Dermis microvascular lymphatic vessel endothelial cell (primary cell): ENCODE measurements around the gene DET1. TPM values are rescaled to one million over a fixed set of nuclear protein-coding genes. Genes with fewer than 3 reads are reported as not detected.
"Not testable (repeated sequence)": the region's sequence is repeated elsewhere in the genome, so short reads cannot be mapped to it uniquely, and the experiment has no call there.

Experiments
- DNase-seq, 2 donors: peaks; one replicate each; pipeline versions ENCODE4 v3.0.0 to v3.0.0-alpha.2; 2010; ENCODE audit warnings: low read depth in 2 of 2
- total RNA-seq: library from RNA; depleted of rRNA; stranded (reverse); fragments of >200 nt; gene quantifications from 2 replicates; pipeline ENCODE4 v1.2.1, GENCODE V29; 2014

Gene DET1
- total RNA-seq, 1 donor from 2014 or later = 2.2 TPM

DNA sequence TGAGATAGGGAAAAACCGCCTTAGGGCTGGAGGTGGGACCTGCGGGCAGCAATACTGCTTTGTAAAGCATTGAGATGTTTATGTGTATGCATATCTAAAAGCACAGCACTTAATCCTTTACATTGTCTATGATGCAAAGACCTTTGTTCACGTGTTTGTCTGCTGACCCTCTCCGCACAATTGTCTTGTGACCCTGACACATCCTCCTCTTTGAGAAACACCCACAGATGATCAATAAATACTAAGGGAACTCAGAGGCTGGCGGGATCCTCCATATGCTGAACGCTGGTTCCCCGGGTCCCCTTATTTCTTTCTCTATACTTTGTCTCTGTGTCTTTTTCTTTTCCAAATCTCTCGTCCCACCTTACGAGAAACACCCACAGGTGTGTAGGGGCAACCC lies 5.4 kb downstream of the DET1 start:
- not testable (repeated sequence) for DNase-seq

DNA sequence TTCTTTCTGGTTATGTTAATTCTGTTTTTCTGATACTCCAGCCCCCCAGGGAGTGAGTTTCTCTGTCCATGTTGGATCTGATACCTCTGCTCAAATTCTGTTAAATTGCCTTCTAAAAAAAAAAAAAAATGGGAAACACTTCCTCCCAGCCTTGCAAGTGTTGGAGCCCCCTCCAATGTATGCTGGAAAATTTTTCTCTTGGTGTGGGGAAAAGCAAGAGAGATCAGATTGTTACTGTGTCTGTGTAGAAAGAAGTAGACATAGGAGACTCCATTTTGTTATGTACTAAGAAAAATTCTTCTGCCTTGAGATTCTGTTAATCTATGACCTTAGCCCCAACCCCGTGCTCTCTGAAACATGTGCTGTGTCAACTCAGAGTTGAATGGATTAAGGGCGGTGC lies 6.1 kb downstream of the DET1 start:
- DNase-seq = not testable (repeated sequence)

DNA sequence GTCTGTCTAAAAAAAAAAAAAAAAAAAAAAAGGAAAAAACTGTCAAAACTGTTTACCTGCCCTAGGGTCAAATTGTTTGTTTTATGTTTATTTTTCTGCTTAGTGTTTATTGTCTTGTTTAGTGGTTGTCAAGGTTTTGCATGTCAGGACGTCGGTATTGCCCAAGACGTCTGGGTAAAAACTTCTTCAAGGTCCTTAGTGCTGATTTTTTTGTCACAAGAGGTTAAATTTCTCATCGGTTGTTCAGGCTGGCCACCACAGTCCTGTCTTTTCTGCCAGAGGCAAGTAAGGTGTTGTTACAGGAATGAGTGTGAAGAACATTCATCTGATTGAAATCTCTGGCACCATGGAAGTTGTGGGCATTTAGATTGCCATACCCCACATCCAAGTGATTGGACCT lies 7.0 kb downstream of the DET1 start:
- DNase-seq = no peak

DNA sequence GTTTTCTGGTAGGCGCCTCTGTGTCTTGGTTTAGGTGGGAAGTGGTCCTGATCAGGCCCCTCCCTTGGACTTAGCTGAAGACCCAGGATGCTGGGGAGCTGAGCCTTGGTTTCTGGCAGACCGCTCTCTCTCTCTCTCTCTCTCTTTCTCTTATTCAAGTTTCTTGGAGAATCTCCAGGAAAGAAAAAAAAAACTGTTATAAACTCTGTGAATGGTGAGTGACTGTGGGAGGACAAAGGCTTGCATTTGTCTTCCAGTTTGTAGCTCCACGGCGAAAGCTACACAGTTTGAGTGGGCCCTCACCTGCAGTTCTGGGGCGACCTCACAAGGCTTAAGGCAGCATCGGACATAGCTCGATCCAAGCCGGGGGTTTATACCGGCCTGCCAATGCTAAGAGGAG lies 7.5 kb downstream of the DET1 start:
- DNase-seq = no peak

DNA sequence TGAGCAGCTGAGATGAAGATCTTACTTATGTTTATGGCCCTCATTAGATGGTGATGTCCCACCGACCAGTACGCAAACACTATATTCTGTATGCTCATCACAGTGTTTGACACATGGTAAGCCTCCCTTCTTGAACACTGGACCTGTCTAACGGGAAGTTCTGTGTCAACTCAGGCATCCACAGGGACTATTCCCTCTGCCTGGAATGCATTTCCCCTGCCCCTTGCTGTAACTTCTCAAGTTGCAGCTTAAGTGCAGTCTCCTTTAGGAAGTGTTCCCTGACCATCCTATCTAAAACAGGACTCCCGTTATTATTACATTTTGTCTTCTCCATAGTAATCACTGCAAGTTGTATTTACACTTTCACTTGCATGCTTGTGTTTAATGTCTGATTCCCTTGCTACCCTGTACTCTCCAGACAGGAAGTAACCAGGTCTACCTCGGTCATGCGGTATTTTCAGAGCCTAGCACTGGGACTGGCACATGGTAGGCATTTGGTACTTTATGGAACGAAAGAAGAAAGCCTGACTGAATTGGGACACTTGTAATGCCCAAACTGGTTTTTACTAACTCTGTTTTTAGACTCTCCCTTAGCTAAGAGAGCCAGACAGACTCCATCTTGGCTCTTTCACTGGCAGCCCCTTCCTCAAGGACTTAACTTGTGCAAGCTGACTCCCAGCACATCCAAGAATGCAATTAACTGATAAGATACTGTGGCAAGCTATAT lies 8.7 kb downstream of the DET1 start:
- DNase-seq = no peak

DNA sequence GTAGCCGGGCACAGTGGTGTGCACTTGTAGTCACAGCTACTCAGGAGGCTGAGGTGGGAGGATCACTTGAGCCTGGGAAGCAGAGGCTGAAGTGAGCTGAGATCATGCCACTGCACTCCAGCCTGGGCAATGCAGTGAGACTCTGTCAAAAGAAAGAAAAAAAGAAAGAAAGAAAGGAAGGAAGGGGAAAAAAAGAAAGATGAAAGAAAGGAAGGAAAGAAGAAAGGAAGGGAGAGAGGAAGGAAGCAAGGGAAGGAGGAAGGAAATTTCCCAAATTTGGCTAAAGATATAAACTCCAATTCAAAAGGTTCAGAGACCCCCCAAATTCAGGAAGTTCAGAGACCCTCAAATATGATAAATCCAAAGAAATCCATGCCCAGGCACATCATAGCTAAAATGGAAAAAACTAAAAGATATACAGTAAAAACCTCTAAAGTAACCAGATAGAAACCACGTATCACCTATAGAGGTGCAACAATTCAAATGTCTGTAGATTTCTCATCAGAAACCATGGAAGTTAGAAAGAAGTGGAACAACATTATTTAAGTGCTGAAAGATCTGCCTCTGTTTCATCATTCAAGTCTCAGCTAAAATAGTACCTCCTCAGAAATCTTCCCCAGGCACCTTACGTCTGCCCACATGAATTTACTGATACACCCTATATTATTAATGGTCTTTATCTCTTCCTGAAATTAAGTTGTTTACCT lies 10.7 kb downstream of the DET1 start:
- no peak for DNase-seq

DNA sequence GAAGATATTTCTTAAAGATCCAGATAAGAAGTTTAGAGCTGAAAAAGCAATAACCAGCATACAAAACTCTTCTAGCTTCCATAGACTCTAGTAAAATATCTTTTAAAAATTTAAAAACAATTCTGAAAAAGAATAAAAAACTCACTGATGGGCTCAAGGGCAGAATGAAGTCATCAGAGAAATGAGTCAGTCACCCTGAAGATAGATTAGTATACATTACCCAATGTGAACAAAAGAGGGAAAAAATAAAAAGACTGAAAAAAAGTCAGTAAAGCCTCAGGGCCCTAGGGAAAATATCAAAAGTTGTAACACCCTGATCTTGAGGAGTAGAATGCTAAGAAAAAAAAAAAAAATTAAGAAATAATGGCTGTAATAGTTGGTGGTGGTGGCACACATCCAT lies 11.4 kb downstream of the DET1 start:
- DNase-seq = no peak

DNA sequence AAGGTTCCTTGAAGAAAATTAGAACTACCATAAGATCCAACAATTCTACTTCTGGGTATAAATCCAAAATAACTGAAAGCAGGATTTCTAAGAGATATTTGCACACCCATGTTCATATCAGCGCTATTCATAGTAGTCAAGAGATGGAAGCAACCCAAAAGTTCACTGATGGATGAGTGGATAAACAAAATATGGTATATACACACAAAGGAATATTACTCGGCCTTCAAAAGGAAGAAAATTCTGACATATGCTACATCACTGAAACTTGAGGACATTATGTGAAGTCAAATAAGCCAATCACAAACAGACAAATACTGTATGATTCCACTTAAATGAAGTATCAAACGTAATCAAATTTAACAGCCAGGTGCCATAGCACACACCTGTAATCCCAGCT lies 13.1 kb downstream of the DET1 start:
- no peak for DNase-seq

DNA sequence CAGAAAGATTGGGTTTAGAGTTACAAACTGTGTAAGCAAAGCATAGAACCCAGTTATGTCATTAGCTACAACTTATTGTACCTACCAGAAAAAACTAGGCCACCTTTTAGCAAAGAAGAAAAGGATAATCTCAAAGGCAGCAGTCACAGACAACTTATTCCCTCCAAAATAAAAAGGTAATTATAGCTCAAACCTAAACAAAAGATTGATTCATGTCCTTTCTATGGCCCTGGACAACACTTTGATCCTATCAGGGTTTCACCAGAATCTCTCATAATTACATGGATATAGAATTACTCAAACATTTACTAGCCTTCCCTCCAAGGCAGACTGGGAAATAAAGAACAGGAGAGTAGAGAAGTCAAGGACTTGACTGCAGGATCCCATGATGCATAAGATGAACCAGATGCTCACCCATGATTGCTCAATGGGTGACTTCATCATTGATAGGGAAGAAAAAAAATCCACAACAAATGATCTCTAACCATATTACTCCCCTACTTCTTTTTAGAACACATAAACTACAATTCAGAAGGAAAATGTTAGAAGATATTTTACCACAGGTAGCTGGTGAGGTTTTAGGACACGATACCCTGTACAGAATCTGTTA lies 17.4 kb downstream of the DET1 start:
- no peak for DNase-seq

DNA sequence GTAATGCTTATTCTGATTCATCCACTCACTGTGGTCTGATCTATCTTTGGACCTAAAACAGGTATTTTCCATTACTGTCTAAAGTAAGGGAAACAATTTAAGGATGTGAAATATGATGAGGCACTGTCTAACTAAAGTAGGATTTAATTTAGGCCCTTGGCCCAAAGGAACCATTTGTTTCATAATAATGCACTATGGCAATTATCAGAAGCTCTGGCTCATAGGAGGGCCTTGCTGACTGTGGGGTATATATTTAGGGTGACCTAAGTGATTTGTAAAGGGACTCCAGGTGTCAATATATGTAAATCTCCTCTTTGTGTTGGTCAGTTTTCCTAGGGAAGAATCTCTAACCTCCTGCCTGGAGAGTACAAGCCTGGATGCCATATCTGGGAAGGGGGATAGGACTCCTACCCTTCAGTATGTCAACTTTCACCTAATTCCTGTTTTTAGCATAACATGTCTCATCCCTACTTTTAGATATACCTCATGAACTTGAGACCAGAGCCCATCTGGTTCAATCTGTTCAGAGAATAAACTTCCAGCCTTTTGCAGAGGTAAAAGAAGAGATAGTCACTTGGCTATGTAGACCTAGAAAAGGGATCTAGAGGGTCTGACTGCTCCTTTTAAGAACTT lies 20.1 kb downstream of the DET1 start:
- DNase-seq = no peak

DNA sequence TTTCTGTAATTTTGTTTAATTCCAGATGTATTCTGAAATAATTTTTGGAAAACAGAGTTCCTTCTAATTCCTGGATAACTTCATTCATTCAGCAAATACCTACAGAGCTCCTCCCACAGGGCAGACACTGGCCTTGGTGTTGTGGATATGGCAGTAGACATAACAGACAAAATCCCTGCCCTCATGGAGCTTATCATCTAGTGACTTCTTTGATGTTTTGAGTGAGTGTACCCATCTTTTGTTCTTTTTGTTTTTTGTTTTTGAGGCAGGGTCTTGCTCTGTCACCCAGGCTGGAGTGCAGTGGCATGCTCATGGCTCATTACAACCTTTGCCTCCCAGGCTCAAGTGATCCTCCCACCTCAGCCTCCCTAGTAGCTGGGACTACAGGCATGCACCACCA lies 21.1 kb downstream of the DET1 start:
- no peak for DNase-seq

DNA sequence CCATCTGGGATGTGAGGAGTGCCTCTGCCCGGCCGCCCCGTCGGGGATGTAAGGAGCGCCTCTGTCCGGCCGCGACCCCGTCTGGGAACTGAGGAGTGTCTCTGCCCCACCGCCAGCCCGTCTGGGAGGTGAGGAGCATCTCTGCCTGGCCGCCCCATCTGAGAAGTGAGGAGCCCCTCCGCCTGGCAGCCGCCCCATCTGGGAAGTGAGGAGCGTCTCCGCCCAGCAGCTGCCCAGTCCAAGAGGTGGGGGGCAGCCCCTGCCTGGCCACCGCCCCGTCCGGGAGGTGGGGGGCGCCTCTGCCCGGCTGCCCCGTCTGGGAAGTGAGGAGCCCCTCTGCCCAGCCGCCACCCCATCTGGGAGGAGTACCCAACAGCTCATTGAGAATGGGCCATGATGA lies 22.4 kb downstream of the DET1 start:
- DNase-seq = not testable (repeated sequence)

DNA sequence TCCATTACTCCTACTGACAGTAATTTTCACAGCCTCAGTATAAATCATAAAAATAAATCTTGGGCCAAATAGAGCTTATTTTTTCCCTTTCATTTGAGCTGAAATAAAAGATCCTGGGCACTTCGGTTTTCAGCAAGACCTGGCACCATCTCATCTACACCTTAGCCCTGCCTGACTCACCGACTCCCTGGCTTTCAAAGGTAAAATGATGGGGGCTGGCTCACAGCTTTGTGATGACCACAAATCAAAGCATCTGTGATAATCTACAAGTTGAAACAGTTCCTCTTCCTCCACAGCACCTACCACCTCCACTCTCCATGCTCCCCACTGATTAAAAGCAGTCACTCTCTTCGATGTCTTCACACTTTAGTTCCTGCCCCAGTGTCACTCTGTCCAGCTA lies 27.6 kb downstream of the DET1 start:
- DNase-seq = no peak

DNA sequence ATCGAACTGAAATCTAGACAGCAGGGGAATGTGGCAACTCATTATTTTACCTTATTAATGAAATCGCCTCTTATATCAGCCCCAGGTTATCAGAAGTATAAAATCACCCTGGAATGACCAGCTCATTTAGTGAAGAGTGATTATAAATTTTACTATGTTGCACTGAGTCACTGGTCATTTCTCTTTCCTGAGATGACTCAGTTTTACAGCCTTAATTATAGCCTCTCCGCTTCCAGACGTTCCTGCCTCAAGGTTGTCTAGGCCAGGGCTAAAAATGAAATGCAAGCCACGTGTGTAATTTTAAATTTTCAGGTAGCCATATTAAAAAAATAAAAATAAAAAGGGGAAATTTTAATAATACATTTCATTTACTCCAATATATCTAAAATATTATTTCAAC lies 33.3 kb downstream of the DET1 start:
- DNase-seq = peak in 1 of 2 donors; percentile 15

DNA sequence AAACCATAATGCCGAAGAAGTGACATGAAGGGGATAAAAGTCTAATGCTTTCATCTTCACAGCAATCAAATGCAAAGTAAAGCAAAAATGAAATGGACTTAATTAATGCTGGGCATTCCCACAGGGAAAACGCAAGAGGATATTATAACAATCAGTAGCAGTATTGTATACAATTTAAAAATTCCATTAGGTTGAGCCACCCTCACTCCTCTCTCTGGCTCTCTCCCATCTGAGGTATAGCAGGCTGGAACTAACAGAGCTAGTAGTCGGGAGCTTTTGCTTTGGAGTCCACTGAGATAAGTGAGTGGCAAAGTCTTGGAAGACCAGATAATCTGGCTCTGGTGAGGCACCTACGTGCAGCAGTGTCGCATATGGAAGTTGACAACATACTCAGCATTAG lies 33.9 kb downstream of the DET1 start:
- no peak for DNase-seq

DNA sequence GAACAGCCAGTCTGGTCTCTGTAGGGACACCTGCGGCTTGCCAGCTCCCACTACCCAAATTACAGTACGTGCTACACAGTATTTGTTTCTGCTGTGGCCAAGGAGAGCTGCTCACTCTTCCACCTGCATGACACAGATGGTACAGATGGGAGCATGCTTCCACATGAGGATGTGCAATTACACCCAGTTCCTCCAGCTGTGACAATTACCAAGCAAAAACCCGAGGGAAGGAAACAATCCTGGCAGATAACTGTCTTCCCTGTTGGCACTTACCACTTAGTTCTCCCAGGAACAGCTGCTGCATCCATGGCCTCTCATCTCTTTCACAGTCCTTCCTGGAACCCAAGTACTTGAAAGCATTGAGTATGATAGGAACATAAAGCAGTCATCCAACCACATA lies 34.4 kb downstream of the DET1 start:
- no peak for DNase-seq

DNA sequence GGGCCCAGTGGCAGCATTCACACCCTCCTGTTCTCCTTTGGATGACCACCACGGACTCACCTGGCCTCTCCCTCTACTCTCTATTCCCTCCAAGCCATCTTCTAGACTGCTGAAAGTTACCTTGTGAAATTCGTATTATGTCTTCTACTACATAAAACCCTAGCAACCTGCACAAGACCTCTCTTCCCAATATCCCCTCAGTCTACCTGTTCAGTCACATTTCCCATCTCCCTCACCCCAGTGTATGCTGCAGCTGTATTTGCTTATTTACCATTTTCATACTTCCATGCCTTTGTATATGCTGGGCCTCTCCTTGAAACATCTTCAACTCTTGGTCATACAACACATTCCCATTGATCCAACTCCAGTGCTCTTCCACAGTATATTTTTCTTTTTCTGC lies 35.3 kb downstream of the DET1 start:
- DNase-seq = no peak

DNA sequence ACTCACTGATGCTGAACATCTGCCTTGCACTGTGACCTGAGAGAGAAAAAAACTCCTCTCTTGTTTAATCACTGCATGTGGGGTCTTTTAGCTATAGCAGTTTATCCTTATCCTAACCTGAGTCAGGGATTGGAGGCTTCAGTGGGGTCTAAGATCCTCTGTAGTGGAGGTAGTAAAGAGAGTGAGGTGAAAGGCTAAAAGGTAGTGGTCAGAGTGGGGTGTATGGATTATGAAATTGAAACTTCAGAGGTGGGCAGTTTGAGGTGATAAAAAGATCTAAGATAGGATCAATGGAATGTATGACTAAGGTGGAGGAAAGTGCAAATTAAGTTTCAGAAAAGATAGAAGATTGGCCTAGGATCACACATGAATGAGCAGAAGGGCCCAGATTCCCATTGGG lies 36.5 kb downstream of the DET1 start:
- DNase-seq = no peak

DNA sequence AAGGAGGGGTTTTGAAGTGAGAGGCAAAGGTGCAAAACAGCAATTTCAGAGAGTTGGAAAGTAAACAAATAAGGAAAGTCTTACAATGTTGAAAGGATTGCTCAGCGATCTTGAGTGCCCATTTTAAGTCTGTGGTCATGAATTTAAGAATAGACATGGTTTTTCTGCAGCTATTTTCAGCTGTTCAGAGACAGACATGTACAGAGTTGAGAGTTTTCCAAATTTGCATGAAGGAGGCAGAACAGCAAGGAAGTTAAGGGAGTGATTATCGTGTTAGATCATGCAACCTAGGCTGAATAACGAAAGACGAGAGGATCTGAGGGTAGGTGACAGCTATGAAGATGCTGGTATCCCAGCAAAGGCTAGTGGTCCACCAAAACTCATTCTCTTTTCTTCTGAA lies 37.2 kb downstream of the DET1 start:
- DNase-seq = no peak

DNA sequence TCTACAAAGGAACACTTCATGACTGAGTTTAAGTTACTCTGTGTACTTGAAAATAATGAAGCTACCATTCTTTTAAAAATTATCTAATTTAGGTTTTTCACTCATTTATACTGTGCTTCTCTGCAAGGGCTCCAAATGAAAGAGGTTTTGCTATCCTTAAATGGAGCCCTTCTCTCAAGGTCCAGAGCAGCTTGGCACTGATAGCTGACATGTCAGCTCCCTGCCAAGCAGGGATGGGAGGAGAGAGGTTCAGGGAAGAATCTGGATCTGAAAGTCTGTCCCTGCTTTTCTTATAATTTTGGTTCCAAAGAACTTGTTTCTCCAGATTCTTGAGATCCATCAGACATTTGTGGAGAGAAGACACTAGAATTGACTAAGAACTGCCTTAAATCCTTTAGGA lies 39.9 kb downstream of the DET1 start:
- DNase-seq = no peak

DNA sequence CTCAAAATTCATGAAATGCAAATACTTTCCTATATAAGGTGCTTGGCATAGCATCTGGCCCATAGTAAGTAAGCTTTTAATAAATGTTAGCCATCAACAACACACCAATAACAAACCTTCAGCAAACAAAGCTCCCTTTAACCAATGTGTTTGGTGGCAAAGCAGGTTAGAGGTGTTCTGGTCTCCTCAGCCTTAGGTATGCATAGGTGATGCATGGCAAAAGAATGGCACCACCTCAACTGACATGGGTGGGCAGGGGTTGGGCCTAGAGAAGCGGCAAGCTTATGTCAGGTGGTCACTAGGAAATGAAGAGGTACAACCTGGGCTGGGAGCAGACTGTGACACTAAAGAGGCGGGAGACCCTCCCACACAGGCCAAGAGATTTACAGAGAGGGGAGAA lies 40.8 kb downstream of the DET1 start:
- no peak for DNase-seq

DNA sequence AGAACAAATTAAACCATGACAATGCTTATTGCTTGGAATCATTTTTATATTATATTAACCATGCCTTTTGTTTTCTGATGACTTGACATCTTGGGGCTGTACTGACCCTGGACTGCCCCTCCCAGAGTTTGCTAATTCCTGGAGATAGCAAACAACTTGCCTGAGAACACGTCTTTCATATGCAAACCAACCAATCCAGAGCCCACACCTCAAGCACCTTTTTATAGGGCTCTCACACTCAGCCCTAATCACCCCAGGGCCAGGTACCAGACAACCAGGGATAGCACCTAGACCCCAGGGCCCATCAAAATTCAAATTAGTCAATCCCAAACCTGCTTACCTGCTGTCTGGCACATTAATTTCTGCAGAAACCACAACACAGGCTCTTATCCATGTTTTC lies 42.0 kb downstream of the DET1 start:
- DNase-seq = no peak

DNA sequence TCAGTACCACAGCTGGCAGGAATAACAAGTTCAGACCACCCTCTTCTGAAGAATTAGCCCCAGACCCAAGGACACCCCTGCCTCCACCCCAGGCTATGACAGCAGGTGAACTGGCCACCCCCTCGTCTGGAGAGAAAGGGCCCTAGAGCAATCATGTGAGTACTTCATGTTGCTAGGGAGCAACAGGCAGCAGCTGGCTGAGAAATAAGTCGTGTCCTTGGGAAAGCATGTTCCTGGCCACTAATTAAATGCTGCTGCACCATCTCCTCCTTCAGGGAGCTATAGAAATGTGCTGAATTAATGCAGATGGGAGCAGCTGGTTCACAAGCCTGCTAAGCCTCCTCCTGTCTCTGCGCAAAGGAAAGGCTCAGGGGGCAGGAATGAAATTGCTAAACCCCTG lies 47.5 kb downstream of the DET1 start:
- DNase-seq = no peak
